Upper lobe of left lung (tissue), 6 donors: Measurements from ENCODE around the gene KLHL8. TPM values are rescaled to one million over a fixed set of nuclear protein-coding genes. Genes with fewer than 3 reads are reported as not detected.
"Not testable (repeated sequence)": the region's sequence is repeated elsewhere in the genome, so short reads cannot be mapped to it uniquely, and the experiment has no call there.

Experiments used
- ATAC-seq, 2 donors: fragments of 200-7000 bp; cut with Tn5 transposase; one replicate each; pipeline ENCODE4 v1.9.1; 2022; ENCODE audit warnings: mild to moderate bottlenecking in 2 of 2, moderate library complexity in 2 of 2; ENCODE audit not compliant: low FRiP score in 2 of 2
- DNase-seq, 2 donors: peaks; one replicate each; pipeline ENCODE4 v3.0.0-alpha.2; 2019 to 2020
- H3K27ac ChIP-seq, 4 donors: fragments of 200-600 bp; sonication (generic); one replicate each; pipeline ENCODE4 v1.5.1; 2016 to 2019
- H3K27me3 ChIP-seq, 4 donors: fragments of 200-600 bp; sonication (generic); one replicate each; pipeline ENCODE4 v1.5.1; 2017 to 2019
- H3K36me3 ChIP-seq, 4 donors: fragments of 200-600 bp; sonication (generic); one replicate each; pipeline ENCODE4 v1.5.1; 2016 to 2019
- H3K4me1 ChIP-seq, 4 donors: fragments of 200-600 bp; sonication (generic); one replicate each; pipeline ENCODE4 v1.5.1; 2018 to 2019
- H3K4me3 ChIP-seq, 4 donors: fragments of 200-600 bp; sonication (generic); one replicate each; pipeline ENCODE4 v1.5.1; 2017 to 2019; ENCODE audit warnings: mild to moderate bottlenecking in 2 of 4, moderate library complexity in 1 of 4
- H3K9me3 ChIP-seq, 4 donors: fragments of 200-600 bp; sonication (generic); one replicate each; pipeline ENCODE4 v1.5.1; 2018 to 2019
- EP300 ChIP-seq, 4 donors: sonication (generic); formaldehyde crosslinking; IDR thresholded peaks; one replicate each; pipeline ENCODE4 v1.5.1; 2017; ENCODE audit warnings: antibody characterized with exemption in 4 of 4, control low read depth in 2 of 4
- POLR2A ChIP-seq, 4 donors: fragments of 450-650 bp; IDR thresholded peaks; one replicate each; pipeline ENCODE4 v1.5.1; 2016 to 2017; ENCODE audit warnings: antibody characterized with exemption in 4 of 4, mild to moderate bottlenecking in 2 of 4
- POLR2AphosphoS5 ChIP-seq, 2 donors: sonication (generic); formaldehyde crosslinking; IDR thresholded peaks; one replicate each; pipeline ENCODE4 v1.5.1; 2017; ENCODE audit warnings: antibody characterized with exemption in 2 of 2
- WGBS, 2 donors: methylation state at CpG; one replicate each; pipeline ENCODE4 v1.1.5; 2017 to 2018; 5-methylcytosine and 5-hydroxymethylcytosine counted together
- total RNA-seq, 6 donors: library from RNA; depleted of rRNA in 4 of 6; stranded (reverse); fragments of >200 nt in 4 of 6; gene quantifications; one replicate each; pipeline versions ENCODE4 v1.1.0 to v1.2.1, GENCODE V29; 2016 to 2021
- TF ChIP-seq, protein P1 (sequence below), 6 experiments: fragments of 450-650 bp in 4 of 6; fragments of 200-600 bp in 2 of 6; sonication (generic) in 2 of 6; IDR thresholded peaks; one replicate each; pipeline ENCODE4 v1.5.1; 2016 to 2019; ENCODE audit warnings: antibody characterized with exemption in 6 of 6
- donor health status: DM: no; HTN: no; CAD: no; lungs with moderate emphysema.
- donor health status: DM: no; HTN: yes; CAD: no; lungs with severe emphysema.

KLHL8 gene
- total RNA-seq, 6 donors from 2014 or later = 8.2 to 18.8 (median 11.9) TPM

DNA sequence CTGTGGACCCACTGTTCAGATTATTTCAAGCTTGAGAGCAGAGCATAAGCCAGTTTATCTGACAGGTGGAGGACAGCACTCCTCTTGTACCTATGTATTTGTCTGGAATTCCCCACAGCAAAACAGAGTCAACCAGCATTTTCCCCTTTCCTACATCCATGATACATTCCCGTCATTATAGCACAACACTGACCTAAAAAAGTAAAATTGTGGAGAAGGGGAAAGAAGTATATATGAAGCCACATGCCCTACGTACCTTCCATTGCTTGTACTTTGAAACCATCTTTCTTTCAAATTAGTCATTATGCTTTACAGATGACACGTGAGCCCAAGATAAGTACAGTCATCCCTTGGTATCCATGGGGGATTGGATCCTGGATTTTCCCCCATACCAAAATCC is 73.3 kb downstream of the KLHL8 start:
- H3K27me3 ChIP-seq = no peaks in the 10 kb centered on the region
- peaks cover 0 to 19% (median 0%) of the 10 kb centered on the region in 4 donors for H3K36me3 ChIP-seq
- H3K4me1 ChIP-seq = no peaks in the 10 kb centered on the region
- no peak overlapping the region for H3K4me3 ChIP-seq
- 87 to 91% methylated on average over 3 of the region's 3 CpGs for WGBS, 2 donors
- H3K27ac ChIP-seq = no peak overlapping the region
- TF ChIP-seq, protein P1, sequence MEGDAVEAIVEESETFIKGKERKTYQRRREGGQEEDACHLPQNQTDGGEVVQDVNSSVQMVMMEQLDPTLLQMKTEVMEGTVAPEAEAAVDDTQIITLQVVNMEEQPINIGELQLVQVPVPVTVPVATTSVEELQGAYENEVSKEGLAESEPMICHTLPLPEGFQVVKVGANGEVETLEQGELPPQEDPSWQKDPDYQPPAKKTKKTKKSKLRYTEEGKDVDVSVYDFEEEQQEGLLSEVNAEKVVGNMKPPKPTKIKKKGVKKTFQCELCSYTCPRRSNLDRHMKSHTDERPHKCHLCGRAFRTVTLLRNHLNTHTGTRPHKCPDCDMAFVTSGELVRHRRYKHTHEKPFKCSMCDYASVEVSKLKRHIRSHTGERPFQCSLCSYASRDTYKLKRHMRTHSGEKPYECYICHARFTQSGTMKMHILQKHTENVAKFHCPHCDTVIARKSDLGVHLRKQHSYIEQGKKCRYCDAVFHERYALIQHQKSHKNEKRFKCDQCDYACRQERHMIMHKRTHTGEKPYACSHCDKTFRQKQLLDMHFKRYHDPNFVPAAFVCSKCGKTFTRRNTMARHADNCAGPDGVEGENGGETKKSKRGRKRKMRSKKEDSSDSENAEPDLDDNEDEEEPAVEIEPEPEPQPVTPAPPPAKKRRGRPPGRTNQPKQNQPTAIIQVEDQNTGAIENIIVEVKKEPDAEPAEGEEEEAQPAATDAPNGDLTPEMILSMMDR (IDR thresholded peaks at IDR 0.05) = no peak
- no peak for TF ChIP-seq POLR2A (IDR thresholded peaks at IDR 0.05)
- no peak for TF ChIP-seq EP300 (IDR thresholded peaks at IDR 0.05)
- no peak for TF ChIP-seq POLR2AphosphoS5 (IDR thresholded peaks at IDR 0.05)
- H3K9me3 ChIP-seq = no peaks in the 10 kb centered on the region
- ATAC-seq (no peak), DNase-seq (no peak)

DNA sequence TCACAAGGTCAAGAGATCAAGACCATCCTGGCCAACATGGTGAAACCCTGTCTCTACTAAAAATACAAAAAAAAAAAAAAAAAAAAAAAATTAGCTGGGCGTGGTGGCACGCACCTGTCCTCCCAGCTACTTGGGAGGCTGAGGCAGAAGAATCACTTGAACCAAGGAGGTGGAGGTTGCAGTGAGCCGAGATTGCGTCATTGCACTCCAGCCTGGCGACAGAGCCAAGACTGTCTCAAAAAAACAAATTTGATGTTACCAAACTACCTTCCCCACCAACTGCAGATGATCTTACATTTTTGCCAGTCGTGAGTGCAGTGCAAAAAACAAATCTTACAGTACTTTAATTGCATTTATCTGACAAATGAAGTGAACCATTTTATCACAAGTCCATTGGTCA is 74.5 kb downstream of the KLHL8 start:
- not testable (repeated sequence) for H3K9me3 ChIP-seq, H3K4me3 ChIP-seq, H3K27ac ChIP-seq, DNase-seq, H3K27me3 ChIP-seq, H3K4me1 ChIP-seq, ATAC-seq
- peaks cover 0 to 31% (median 0%) of the 10 kb centered on the region in 4 donors for H3K36me3 ChIP-seq
- WGBS, 2 donors = 86 to 92% methylated on average over 6 of the region's 6 CpGs

DNA sequence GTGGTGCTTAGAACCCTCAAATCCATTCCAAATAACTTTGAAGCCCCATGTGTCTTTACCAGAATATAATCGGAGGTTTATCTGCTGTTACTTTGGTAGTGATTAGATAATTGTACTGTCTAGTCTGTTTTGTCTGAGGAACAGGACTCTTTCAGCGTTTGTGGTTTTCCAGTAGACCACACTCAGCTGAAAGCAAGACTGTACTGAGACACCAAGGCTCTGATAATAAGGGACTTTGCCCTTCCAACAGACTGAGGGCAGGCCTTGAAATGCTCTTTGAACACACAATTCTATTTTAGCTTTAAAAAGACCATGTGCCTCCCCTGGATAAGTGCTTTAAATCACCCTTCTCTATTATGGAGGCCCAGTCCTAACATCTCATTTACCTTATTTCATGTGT is 76.1 kb downstream of the KLHL8 start:
- WGBS, 2 donors = 43 to 66% methylated on average over 2 of the region's 2 CpGs
- H3K9me3 ChIP-seq = no peaks in the 10 kb centered on the region
- no peak for ATAC-seq

DNA sequence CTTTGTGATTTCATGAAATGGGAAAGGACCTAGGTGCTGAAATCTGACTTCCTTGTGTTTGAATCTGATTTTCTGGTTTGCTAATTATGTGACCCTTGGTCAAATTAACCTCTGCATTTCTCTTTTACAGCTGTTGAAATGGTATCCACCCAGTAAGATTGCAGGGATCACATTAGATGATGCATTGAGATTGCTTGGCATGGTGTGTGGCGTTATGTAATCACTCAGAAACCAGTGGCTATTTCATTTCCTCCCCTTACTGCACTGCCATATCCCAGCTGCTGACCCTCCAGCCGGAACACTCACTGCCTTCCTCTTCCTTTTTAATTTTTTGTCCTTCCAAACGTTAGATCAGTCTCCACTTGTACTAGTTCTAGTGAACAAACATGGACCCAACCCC is 79.0 kb downstream of the KLHL8 start:
- ATAC-seq = peak in 1 of 2 donors; percentile 67

More for the DNA sequence above, 76.1 kb downstream of the KLHL8 start:
- Histone ChIP-seq H3K4me3 (no peak overlapping the region), H3K36me3 (peaks cover 0 to 39% (median 4%) of the 10 kb centered on the region in 4 donors), H3K4me1 (peaks cover 0 to 7% (median 3%) of the 10 kb centered on the region in 4 donors), H3K27ac (no peak overlapping the region), H3K27me3 (no peaks in the 10 kb centered on the region)
- no peak for TF ChIP-seq POLR2A (IDR thresholded peaks at IDR 0.05)
- no peak for TF ChIP-seq EP300 (IDR thresholded peaks at IDR 0.05)
- no peak for TF ChIP-seq POLR2AphosphoS5 (IDR thresholded peaks at IDR 0.05)
- TF ChIP-seq, protein P1 (IDR thresholded peaks at IDR 0.05) = no peak
- no peak for DNase-seq

DNA sequence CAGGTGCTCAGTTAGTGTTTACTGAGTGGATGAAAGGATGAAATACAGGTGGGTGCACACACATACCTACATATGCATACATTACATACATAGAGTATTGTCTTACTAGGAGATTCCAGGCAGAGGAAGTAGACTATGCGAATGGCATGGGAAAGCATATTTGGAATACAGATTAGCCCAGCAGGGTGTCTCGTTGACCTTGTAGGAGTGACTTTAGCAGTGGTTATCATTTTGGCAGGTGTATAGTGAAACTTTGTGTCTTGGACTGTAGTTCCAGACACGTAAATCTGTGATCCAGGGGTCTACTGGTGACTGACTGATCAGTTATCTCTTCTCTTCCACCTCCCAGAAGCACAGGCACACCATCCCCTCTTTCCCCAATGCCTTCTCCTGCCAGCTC is 86.3 kb downstream of the KLHL8 start:
- H3K27me3 ChIP-seq = no peaks in the 10 kb centered on the region
- peaks cover 26 to 95% (median 53%) of the 10 kb centered on the region in 4 donors for H3K36me3 ChIP-seq
- H3K4me3 ChIP-seq = no peak overlapping the region
- ATAC-seq (no peak), DNase-seq (no peak)
- peaks cover 0 to 9% (median 0%) of the 10 kb centered on the region in 4 donors for H3K4me1 ChIP-seq
- no peak overlapping the region for H3K27ac ChIP-seq
- H3K9me3 ChIP-seq = no peaks in the 10 kb centered on the region
- TF ChIP-seq, protein P1 (IDR thresholded peaks at IDR 0.05) = no peak
- TF ChIP-seq POLR2AphosphoS5 (IDR thresholded peaks at IDR 0.05) (no peak), POLR2A (IDR thresholded peaks at IDR 0.05) (no peak), EP300 (IDR thresholded peaks at IDR 0.05) (no peak)
- WGBS, 2 donors = 92 to 98% methylated on average over 3 of the region's 3 CpGs

More for the DNA sequence above, 79.0 kb downstream of the KLHL8 start:
- H3K4me1 ChIP-seq = peaks cover 0 to 7% (median 3%) of the 10 kb centered on the region in 4 donors
- WGBS, 2 donors = 21 to 30% methylated on average over 3 of the region's 3 CpGs
- no peaks in the 10 kb centered on the region for H3K9me3 ChIP-seq
- H3K27me3 ChIP-seq = no peaks in the 10 kb centered on the region
- DNase-seq = no peak
- no peak overlapping the region for H3K27ac ChIP-seq
- no peak overlapping the region for H3K4me3 ChIP-seq
- peaks cover 4 to 63% (median 12%) of the 10 kb centered on the region in 4 donors for H3K36me3 ChIP-seq
- no peak for TF ChIP-seq EP300 (IDR thresholded peaks at IDR 0.05)
- no peak for TF ChIP-seq POLR2AphosphoS5 (IDR thresholded peaks at IDR 0.05)
- no peak for TF ChIP-seq POLR2A (IDR thresholded peaks at IDR 0.05)
- TF ChIP-seq, protein P1 (IDR thresholded peaks at IDR 0.05) = no peak
